SIG-M5 treated with dmso at 0.1 percent for 504 hours (cell line): Measurements from ENCODE around the gene HTT.
"Not testable (repeated sequence)": the region's sequence is repeated elsewhere in the genome, so short reads cannot be mapped to it uniquely, and the experiment has no call there.

ENCODE experiments used
- DNase-seq: peaks from one replicate; lab custom pipeline; 2025; ENCODE audit not compliant: unreplicated experiment; lab: John Stamatoyannopoulos, UW

HTT gene

GRCh38 chr4:3044870-3045819, 29.3 kb upstream of the HTT start:
- DNase-seq, result no peak

DNA sequence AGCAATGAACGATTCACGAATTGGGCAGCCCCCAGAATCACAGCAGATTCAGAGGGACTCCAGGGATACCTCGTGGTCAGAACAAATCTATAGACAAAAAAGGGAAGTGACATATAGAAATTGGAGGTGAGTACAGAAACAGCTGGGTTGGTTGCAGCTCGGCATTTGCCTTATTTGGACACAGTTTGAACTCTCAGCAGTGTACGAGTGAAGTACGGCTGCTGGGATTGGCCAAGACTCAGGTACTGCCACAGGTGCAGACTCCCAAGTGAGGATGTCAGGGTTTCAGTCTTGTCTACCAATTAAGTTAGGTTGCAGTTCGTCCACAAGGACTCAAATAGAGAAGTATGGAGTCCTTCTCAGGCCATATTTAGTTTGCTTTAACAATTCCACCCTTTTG, 28.3 kb upstream of the HTT start:
- no peak for DNase-seq

DNA sequence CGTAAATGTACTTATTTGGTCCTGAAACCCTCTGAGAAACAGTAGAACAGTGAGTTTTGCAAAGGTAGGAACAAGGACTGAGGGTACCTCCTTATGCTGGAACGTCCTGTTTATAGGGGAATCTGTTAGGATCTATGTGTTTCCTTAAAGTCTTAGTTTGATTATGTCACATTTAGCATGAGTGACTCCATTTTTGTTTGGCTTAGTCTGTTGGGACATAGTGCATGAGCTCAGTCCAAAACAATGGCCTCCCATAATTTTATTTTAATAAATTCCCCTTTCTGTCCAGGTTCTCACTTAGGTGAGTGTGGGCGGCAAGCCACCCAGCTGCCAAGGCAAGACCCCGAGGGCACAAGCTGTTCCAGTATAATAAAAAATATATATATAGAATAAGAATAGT, 27.9 kb upstream of the HTT start:
- DNase-seq, result no peak

- peak; percentile 26 for DNase-seq
Measured at GRCh38 chr4:3047464-3048286, 26.8 kb upstream of the HTT start.

- DNase-seq, result not testable (repeated sequence)
Measured at GRCh38 chr4:3051141-3051897, 23.2 kb upstream of the HTT start.

GRCh38 chr4:3054169-3054759, 20.2 kb upstream of the HTT start:
- no peak for DNase-seq

DNA sequence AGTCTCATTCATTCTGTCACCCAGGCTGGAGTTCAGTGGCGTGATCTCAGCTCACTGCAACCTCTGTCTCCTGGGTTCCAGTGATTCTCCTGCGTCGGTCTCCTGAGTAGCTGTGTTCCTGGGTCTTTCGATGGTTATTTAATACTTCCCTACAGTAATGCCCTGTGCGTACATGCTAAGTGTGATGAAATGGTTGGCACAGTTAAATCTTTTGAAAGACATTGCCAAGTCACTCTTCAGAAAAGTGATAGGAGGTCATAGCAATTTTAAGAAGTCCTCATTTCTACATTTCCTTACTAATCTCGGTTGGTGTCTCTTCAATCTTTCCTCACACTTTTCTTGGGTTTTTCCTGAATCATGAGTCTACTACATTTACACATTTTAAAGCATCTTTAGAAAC, 14.5 kb upstream of the HTT start:
- DNase-seq, result no peak

- DNase-seq, result no peak
Measured at GRCh38 chr4:3060946-3061345, 13.5 kb upstream of the HTT start.

- DNase-seq, result peak; percentile 75
Measured at GRCh38 chr4:3062471-3062870, 12.0 kb upstream of the HTT start.

- no peak for DNase-seq
Measured at GRCh38 chr4:3065551-3065950, 8.9 kb upstream of the HTT start.

GRCh38 chr4:3066836-3067400, 7.6 kb upstream of the HTT start:
- DNase-seq, result no peak

DNA sequence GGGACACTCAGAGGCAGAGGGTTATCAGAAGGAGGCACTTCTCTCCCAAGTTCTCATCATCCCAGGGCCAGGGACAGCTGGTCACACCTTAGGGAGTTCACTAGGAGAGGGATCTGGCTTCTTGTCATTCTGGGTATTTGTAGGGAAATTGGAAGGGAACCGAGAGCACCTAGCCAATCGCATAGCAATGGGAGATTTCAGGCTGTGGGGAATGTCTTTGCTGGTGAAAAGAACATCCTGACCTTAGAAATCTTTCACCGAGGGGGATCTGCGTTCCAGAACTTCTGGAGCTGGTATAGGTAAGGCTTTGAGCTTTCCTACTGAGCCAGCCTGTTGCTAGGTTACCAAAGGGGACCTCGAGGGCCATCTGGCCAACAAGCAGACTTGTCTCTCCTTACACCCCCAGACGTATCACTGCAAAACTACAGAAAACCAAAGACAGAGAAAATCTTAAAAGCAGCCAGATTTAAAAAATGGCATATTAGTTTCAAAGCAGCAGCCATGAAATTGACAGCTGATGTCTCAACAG, 6.9 kb upstream of the HTT start:
- no peak for DNase-seq

DNA sequence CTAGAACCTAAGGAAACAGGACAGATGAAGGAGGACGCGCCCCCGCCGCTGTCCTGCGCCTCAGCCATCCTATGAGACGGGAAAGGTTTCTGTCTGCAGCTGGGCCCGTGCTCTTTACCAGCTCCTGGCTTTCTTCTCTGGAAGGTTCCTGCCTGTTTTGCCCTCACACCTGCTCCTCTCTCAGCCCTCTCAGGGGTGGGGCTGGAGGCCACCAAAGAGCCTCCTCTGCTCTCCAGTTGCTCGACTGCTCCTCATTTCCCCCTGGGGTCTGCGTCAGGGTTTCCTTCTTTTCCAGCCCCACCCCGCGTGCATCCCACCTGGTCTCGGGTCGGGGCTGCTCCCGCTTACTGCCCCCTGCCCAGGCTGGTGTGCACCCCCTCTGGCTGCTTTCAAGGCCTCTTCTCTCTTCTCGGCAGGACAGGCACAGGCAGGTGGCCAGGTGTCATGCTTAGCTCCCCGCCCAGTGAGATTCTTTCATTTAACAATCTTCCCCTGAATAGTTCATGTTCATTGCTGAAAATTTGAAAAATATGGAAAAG, 4.8 kb upstream of the HTT start:
- no peak for DNase-seq

- DNase-seq, result no peak
Measured at GRCh38 chr4:3070709-3071500, 3.6 kb upstream of the HTT start.

DNA sequence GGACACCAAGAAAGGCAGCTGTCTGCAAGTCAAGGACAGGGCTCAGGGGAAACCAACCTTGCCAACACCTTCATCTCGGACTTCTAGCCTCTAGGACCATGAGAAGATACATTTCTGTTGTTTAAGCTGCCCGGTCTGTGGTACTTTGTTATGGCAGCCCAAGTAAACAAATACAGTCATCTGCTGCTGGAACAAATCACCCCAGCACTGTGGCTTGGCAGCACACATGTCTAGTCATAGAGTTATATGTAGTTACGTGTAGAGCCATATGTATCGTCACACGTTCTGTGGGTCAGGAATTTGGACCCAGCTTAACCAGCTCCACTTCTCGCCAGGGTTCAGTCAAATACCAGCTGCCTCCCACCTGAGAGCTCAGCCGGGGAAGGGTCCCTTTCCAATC, 2.7 kb upstream of the HTT start:
- DNase-seq, result no peak

DNA sequence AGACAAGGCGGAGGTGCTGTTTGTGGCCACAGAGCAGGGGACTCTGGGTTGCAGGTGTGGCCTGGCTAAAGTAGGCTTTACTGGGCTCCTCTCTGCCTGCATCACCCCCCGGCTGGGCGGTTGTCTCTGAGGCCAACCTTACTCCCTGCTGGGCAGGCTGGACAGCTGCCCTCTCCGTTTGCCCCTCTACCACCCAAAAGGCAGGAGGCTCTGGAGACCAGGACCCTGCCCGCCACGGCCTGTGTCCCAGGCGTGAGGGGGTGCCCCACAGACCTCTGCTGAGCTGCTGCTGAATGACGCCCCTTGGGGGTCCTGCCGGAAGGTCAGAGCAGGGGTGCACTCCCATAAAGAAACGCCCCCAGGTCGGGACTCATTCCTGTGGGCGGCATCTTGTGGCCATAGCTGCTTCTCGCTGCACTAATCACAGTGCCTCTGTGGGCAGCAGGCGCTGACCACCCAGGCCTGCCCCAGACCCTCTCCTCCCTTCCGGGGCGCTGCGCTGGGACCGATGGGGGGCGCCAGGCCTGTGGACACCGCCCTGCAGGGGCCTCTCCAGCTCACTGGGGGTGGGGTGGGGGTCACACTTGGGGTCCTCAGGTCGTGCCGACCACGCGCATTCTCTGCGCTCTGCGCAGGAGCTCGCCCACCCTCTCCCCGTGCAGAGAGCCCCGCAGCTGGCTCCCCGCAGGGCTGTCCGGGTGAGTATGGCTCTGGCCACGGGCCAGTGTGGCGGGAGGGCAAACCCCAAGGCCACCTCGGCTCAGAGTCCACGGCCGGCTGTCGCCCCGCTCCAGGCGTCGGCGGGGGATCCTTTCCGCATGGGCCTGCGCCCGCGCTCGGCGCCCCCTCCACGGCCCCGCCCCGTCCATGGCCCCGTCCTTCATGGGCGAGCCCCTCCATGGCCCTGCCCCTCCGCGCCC, 1.1 kb upstream of the HTT start:
- DNase-seq, result no peak

DNA sequence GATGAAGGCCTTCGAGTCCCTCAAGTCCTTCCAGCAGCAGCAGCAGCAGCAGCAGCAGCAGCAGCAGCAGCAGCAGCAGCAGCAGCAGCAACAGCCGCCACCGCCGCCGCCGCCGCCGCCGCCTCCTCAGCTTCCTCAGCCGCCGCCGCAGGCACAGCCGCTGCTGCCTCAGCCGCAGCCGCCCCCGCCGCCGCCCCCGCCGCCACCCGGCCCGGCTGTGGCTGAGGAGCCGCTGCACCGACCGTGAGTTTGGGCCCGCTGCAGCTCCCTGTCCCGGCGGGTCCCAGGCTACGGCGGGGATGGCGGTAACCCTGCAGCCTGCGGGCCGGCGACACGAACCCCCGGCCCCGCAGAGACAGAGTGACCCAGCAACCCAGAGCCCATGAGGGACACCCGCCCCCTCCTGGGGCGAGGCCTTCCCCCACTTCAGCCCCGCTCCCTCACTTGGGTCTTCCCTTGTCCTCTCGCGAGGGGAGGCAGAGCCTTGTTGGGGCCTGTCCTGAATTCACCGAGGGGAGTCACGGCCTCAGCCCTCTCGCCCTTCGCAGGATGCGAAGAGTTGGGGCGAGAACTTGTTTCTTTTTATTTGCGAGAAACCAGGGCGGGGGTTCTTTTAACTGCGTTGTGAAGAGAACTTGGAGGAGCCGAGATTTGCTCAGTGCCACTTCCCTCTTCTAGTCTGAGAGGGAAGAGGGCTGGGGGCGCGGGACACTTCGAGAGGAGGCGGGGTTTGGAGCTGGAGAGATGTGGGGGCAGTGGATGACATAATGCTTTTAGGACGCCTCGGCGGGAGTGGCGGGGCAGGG, 568 bp downstream of the HTT start:
- peak; percentile 78 for DNase-seq

GRCh38 chr4:3075652-3075981, 1.1 kb downstream of the HTT start:
- no peak for DNase-seq
